NCI-H226 (cell line): ENCODE results near the gene MAML2.

Source experiments
- DNase-seq: peaks from one replicate; pipeline ENCODE4 v3.0.0-alpha.2; 2015

Gene MAML2

DNA sequence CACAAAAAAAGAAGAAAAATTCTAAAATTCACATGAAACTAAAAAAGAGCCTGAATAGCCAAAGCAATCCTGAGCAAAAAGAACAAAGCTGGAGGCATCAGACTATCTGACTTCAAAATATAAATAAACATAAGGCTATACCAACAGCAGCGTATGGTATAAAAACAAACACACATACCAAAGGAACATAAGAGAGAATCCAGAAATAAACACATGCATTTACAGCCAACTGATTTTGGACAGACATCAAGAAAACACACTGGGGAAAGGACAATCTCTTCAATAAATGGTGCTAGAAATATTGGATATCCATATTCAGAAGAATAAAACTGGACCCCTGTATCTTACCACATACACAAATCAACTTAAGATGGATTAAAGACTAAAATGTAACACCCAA is 416.3 kb downstream of the MAML2 start:
- no peak for DNase-seq
